Erythroblast (primary cell): ENCODE measurements around the gene RHD.
"Not testable (repeated sequence)": the region's sequence is repeated elsewhere in the genome, so short reads cannot be mapped to it uniquely, and the experiment has no call there.

ENCODE experiments used
- GATA1 ChIP-seq: IDR thresholded peaks from 2 replicates; pipeline ENCODE4 v1.6.1; 2011; ENCODE audit warnings: low read depth, mild to moderate bottlenecking, control low read depth, low read length, moderate library complexity
- POLR2A ChIP-seq: IDR thresholded peaks from 2 replicates; pipeline ENCODE4 v1.6.1; 2011; ENCODE audit warnings: mild to moderate bottlenecking, low read length

- not testable (repeated sequence) for TF ChIP-seq POLR2A, GATA1
Measured at GRCh38 chr1:25328791-25329185, 56.5 kb downstream of the RHD start.
